K562 (cell line): ENCODE data around the gene PIP4K2C. TPM values are rescaled to one million over a fixed set of nuclear protein-coding genes. Genes with fewer than 3 reads are reported as not detected.

ENCODE experiments used
- CBX3 ChIP-seq, 2 experiments: IDR thresholded peaks; 1 replicate in 1 of 2; 2 replicates in 1 of 2; pipeline ENCODE4 v1.6.1; 2012; ENCODE audit warnings: inconsistent platforms in 2 of 2, low read length in 2 of 2, borderline replicate concordance in 1 of 2, control low read depth in 1 of 2
- CCNT2 ChIP-seq: IDR thresholded peaks from 2 replicates; pipeline ENCODE4 v1.6.1; 2011; ENCODE audit warnings: borderline replicate concordance, low read depth, mild to moderate bottlenecking, moderate library complexity, mixed read lengths, low read length; ENCODE audit not compliant: insufficient read length; ENCODE audit errors: extremely low read depth
- FIP1L1 ChIP-seq: fragments of 200-400 bp; formaldehyde crosslinking; IDR thresholded peaks from 2 replicates; pipeline ENCODE4 v1.6.1; 2018; ENCODE audit warnings: mild to moderate bottlenecking, low read depth, low read length; ENCODE audit not compliant: poor library complexity, severe bottlenecking
- HNRNPLL ChIP-seq: fragments of 200-400 bp; formaldehyde crosslinking; IDR thresholded peaks from 2 replicates; pipeline ENCODE4 v1.6.1; 2017; ENCODE audit warnings: low read length, low read depth, mild to moderate bottlenecking; ENCODE audit not compliant: poor library complexity, severe bottlenecking
- JUND ChIP-seq, 2 experiments: IDR thresholded peaks; 2 replicates in 1 of 2; 3 replicates in 1 of 2; pipeline ENCODE4 v1.6.1; 2011; ENCODE audit warnings: borderline replicate concordance in 2 of 2, low read depth in 2 of 2, low read length in 2 of 2, improper control_type of control experiment in 1 of 2, missing biosample characterization in 1 of 2, missing genetic modification characterization in 1 of 2, missing genetic modification reagents in 1 of 2
- MGA ChIP-seq: fragments of 450-650 bp; IDR thresholded peaks from 2 replicates; pipeline ENCODE4 v1.6.1; 2016; ENCODE audit warnings: mild to moderate bottlenecking, moderate library complexity
- NRF1 ChIP-seq, 2 experiments: fragments of 450-650 bp; IDR thresholded peaks in 1 of 2; conservative IDR thresholded peaks in 1 of 2; 2 replicates each; pipeline ENCODE4 v1.6.1; 2014; ENCODE audit warnings: mild to moderate bottlenecking in 2 of 2
- PHF20 ChIP-seq: fragments of 450-650 bp; IDR thresholded peaks from 2 replicates; pipeline ENCODE4 v1.6.1; 2018; ENCODE audit not compliant: partially characterized antibody
- PPARD ChIP-seq: fragments of 250-450 bp; sonication (Bioruptor Pico); IDR thresholded peaks from 2 replicates; pipeline ENCODE4 v1.8.0; 2022; ENCODE audit warnings: inconsistent platforms, mild to moderate bottlenecking, moderate library complexity
- PYGO2 ChIP-seq: fragments of 450-650 bp; IDR thresholded peaks from 2 replicates; pipeline ENCODE4 v1.6.1; 2016; ENCODE audit warnings: mild to moderate bottlenecking, missing genetic modification characterization, moderate library complexity, missing compliant biosample characterization
- ZNF57 ChIP-seq: fragments of 450-650 bp; formaldehyde crosslinking; IDR thresholded peaks from 2 replicates; pipeline ENCODE4 v1.4.0; 2020; ENCODE audit warnings: mild to moderate bottlenecking, moderate library complexity
- polyA plus RNA-seq, 8 experiments: library from polyadenylated mRNA; depleted of rRNA in 4 of 8; stranded (reverse) in 5 of 8; unstranded in 3 of 8; fragments of >200 nt; fragmentation: Nextera tagmentation in 2 of 8; fragmentation: Illumina TruSeq in 1 of 8; extraction: Ambion mirVana in 2 of 8; extraction: Trizol in 1 of 8; gene quantifications; 2 replicates each; pipeline versions ENCODE4 v1.2.1 to v1.2.3, GENCODE V29; 2011 to 2014; ENCODE audit warnings: inconsistent platforms in 1 of 8, missing spikeins in 1 of 8
- total RNA-seq, 7 experiments: library from RNA; depleted of rRNA in 6 of 7; stranded (reverse); fragments of >200 nt in 6 of 7; fragmentation: Illumina TruSeq in 2 of 7; extraction: Trizol in 2 of 7; gene quantifications; 2 replicates each; pipeline versions ENCODE4 v1.2.1 to v1.2.3, GENCODE V29; 2011 to 2021; ENCODE audit warnings: low replicate concordance in 1 of 7
- TF ChIP-seq, protein P1 (sequence below): fragments of 250-450 bp; sonication (Bioruptor Pico); IDR thresholded peaks from 2 replicates; pipeline ENCODE4 v1.8.0; 2022; ENCODE audit warnings: moderate library complexity, mild to moderate bottlenecking, inconsistent platforms

Gene PIP4K2C
- total and polyA plus RNA-seq, 9 of the 15 experiments (the other 6 are each of a cell fraction or from before 2014, with no cell fraction given): 9.0 to 41.4 (median 18.3) TPM

- peak; percentile 90 for TF ChIP-seq MGA
- TF ChIP-seq ZNF57: no peak
- peak; percentile 40 for TF ChIP-seq HNRNPLL
- peak in 1 of 2 experiments; percentile 63; a peak in 1 of 3 replicates for TF ChIP-seq CBX3 (IDR thresholded peaks at IDR 0.05; ENCODE audit: borderline replicate concordance in 1 of 2, low read length in 2 of 2)
- TF ChIP-seq FIP1L1: peak; percentile 73
- peak; percentile 27 for TF ChIP-seq PHF20
- TF ChIP-seq JUND (IDR thresholded peaks at IDR 0.05; ENCODE audit: borderline replicate concordance, low read depth, low read length): 0 out of 2 replicates have a peak, but pooled peaks have one; percentile 13
- TF ChIP-seq JUND (tag; IDR thresholded peaks at IDR 0.05; ENCODE audit: borderline replicate concordance, low read depth, low read length): no peak
- TF ChIP-seq PYGO2 (tag): no peak
- no peak for TF ChIP-seq PPARD (CRISPR knock-in tag)
- TF ChIP-seq NRF1 (conservative IDR thresholded peaks at IDR 0.05 in 1 of 2, IDR thresholded peaks at IDR 0.05 in 1 of 2): peak; percentile 63 to 72
- TF ChIP-seq, protein P1, sequence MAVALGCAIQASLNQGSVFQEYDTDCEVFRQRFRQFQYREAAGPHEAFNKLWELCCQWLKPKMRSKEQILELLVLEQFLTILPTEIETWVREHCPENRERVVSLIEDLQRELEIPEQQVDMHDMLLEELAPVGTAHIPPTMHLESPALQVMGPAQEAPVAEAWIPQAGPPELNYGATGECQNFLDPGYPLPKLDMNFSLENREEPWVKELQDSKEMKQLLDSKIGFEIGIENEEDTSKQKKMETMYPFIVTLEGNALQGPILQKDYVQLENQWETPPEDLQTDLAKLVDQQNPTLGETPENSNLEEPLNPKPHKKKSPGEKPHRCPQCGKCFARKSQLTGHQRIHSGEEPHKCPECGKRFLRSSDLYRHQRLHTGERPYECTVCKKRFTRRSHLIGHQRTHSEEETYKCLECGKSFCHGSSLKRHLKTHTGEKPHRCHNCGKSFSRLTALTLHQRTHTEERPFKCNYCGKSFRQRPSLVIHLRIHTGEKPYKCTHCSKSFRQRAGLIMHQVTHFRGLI: no peak
- TF ChIP-seq CCNT2: peak; percentile 79
These were observed 42.2 kb downstream of the PIP4K2C start, which contains the start of gene B4GALNT1 (continued) for GRCh38 chr12:57632958-57633840.
